GM12873 (cell line): ENCODE measurements around the gene USP15.

Experiments
- TF ChIP-seq, protein P1 (sequence below): IDR thresholded peaks from 2 replicates; pipeline ENCODE4 v1.5.1; 2012; ENCODE audit warnings: low read depth, mild to moderate bottlenecking, moderate library complexity, low read length, control low read depth; ENCODE audit not compliant: insufficient read depth; ENCODE audit errors: missing control alignments

USP15 gene

DNA sequence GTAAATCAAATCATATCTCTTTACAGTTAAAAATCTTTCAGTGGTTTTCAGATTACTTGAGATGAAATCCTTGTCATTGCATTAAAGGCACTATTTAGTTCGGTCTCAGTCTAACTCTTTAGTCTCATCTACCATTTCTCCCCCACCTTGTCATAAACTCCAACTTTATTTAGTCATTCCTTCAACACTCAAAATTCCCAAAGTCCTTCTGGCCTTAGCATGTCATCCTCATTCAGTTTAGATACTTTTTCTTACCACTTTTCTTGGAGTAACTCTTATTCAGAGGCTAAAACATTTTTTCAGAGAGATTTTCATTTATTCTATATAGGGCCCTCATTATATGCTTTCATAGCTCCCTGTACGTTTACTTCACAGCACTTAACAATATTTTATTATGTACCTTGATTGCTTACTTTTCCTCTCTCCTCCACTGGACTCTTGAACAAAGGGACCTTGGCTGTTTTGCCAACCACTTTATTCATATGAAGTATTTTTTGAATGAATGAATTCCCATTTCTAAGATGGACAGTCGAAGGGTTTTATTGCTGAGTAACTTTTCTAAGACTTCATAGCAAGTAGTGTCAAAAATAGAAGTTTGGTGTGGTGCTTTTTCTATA, 12.8 kb downstream of the USP15 start:
- TF ChIP-seq, protein P1, sequence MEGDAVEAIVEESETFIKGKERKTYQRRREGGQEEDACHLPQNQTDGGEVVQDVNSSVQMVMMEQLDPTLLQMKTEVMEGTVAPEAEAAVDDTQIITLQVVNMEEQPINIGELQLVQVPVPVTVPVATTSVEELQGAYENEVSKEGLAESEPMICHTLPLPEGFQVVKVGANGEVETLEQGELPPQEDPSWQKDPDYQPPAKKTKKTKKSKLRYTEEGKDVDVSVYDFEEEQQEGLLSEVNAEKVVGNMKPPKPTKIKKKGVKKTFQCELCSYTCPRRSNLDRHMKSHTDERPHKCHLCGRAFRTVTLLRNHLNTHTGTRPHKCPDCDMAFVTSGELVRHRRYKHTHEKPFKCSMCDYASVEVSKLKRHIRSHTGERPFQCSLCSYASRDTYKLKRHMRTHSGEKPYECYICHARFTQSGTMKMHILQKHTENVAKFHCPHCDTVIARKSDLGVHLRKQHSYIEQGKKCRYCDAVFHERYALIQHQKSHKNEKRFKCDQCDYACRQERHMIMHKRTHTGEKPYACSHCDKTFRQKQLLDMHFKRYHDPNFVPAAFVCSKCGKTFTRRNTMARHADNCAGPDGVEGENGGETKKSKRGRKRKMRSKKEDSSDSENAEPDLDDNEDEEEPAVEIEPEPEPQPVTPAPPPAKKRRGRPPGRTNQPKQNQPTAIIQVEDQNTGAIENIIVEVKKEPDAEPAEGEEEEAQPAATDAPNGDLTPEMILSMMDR: no peak

GRCh38 chr12:62273724-62274380, 13.6 kb downstream of the USP15 start:
- TF ChIP-seq, protein P1: no peak

- TF ChIP-seq, protein P1: no peak
Measured at GRCh38 chr12:62278022-62278421, 17.8 kb downstream of the USP15 start.

- TF ChIP-seq, protein P1: no peak
Measured at GRCh38 chr12:62279058-62279457, 18.9 kb downstream of the USP15 start.

- TF ChIP-seq, protein P1: no peak
Measured at GRCh38 chr12:62279961-62280360, 19.8 kb downstream of the USP15 start.

DNA sequence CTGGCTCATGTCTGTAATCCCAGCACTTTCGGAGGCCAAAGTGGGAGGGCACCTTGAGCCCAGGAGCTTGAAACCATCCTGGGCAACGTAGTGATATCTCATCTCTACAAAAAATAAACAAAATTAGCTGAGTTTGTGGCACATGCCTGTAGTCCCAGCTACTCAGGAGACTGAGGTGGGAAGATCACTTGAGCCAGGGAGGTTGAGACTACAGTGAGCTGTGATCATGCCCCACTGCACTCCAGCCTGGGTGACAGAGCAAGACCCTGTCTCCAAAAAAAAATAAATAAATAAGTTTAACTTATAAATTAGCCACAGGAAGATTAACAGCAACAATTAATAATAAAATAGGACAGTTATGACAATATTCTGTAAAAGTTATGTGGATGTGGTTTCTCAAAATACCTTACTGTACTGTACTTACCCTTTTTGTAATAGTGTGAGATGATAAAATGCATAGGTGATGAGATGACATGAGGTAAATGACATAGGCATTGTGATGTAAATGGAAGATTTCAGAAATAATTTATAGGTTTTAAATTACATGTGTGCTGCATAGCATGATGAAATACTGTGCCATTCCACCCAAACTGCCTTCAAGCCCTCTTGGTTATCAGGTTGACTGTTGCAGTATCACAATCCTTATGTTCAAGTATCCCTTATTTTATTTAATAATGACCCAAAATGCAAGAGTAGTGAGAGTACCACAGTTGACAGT, 22.0 kb downstream of the USP15 start:
- TF ChIP-seq, protein P1: no peak

DNA sequence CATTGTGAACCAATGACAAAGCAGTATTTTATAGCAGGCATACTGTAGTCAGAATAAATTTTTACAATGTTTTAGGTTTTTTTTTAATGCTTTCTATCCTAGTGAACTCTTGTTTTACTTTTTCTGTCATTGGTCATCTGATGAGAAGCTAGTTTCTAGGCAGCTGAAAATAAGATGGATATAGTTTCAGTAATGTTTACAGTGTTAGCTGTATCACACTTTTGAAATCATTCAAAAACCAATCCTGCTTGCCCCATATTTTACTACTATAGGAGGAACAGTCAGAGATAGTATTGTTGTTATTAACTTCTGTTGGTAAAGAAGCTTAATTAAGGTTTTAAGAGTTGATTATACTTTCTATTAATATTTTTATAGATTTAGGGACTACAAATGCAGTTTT, 24.5 kb downstream of the USP15 start:
- TF ChIP-seq, protein P1: no peak
